Left renal cortex interstitium (tissue), 4 donors: ENCODE measurements around the gene ADAMTS6. TPM values are rescaled to one million over a fixed set of nuclear protein-coding genes. Genes with fewer than 3 reads are reported as not detected.
A peak's percentile ranks its signal among the peaks of the same experiment; 100 is the strongest.
"Not testable (repeated sequence)": the region's sequence is repeated elsewhere in the genome, so short reads cannot be mapped to it uniquely, and the experiment has no call there.

Source experiments
- DNase-seq, 4 donors: peaks; one replicate each; pipeline ENCODE4 v3.0.0-alpha.2; 2013; ENCODE audit warnings: low read depth in 4 of 4, low spot score in 2 of 4, missing footprints in 1 of 4
- polyA plus RNA-seq, 4 donors: library from polyadenylated mRNA; unstranded; fragments of 120-200 nt; gene quantifications; one replicate each; pipeline ENCODE4 v1.2.1, GENCODE V29; 2013; ENCODE audit not compliant: insufficient read length in 4 of 4

ADAMTS6 gene
- polyA plus RNA-seq, result 1 to 10 TPM; 1.8 to 3.5 (median 2.5) TPM

- DNase-seq, result peak; percentile 67 to 85 (median 80)
Measured at GRCh38 chr5:65481635-65482295, at the start of gene ADAMTS6. Gene ADAMTS6 (minus strand): TSS chr5:65481920. CDS start chr5:65473673, 8,247 bp downstream.

GRCh38 chr5:65530904-65531303 is 49.2 kb upstream of the ADAMTS6 start:
- no peak for DNase-seq

GRCh38 chr5:65525726-65526125 is 44.0 kb upstream of the ADAMTS6 start:
- no peak for DNase-seq

- no peak for DNase-seq
Measured at GRCh38 chr5:65512170-65512937, 30.6 kb upstream of the ADAMTS6 start.

GRCh38 chr5:65508978-65509377 is 27.3 kb upstream of the ADAMTS6 start:
- DNase-seq, result no peak

- DNase-seq, result no peak
Measured at GRCh38 chr5:65506961-65507360, 25.2 kb upstream of the ADAMTS6 start.

- DNase-seq, result no peak
Measured at GRCh38 chr5:65489119-65489518, 7.4 kb upstream of the ADAMTS6 start.

GRCh38 chr5:65488038-65488687 is 6.4 kb upstream of the ADAMTS6 start:
- DNase-seq, result not testable (repeated sequence)

GRCh38 chr5:65486803-65487202 is 5.1 kb upstream of the ADAMTS6 start:
- not testable (repeated sequence) for DNase-seq

GRCh38 chr5:65485405-65485804 is 3.7 kb upstream of the ADAMTS6 start:
- no peak for DNase-seq

GRCh38 chr5:65483546-65484346 is 2.0 kb upstream of the ADAMTS6 start:
- DNase-seq, result peak in 3 of 4 donors; percentile 26 to 52 (median 52)

GRCh38 chr5:65482736-65483545 is 1.2 kb upstream of the ADAMTS6 start:
- DNase-seq, result peak; percentile 37 to 75 (median 62)

GRCh38 chr5:65482296-65482735 is 596 bp upstream of the ADAMTS6 start:
- DNase-seq, result peak; percentile 20 to 77 (median 39)

- DNase-seq, result peak in 2 of 4 donors; percentile 10 to 52
Measured at GRCh38 chr5:65481171-65481581, 544 bp downstream of the ADAMTS6 start.

- peak; percentile 39 to 64 (median 60) for DNase-seq
Measured at GRCh38 chr5:65480306-65480865, 1.3 kb downstream of the ADAMTS6 start.

- no peak for DNase-seq
Measured at GRCh38 chr5:65479527-65479926, 2.2 kb downstream of the ADAMTS6 start.

GRCh38 chr5:65478336-65478735 is 3.4 kb downstream of the ADAMTS6 start:
- no peak for DNase-seq

- no peak for DNase-seq
Measured at GRCh38 chr5:65475895-65476294, 5.8 kb downstream of the ADAMTS6 start.

- no peak for DNase-seq
Measured at GRCh38 chr5:65475336-65475735, 6.4 kb downstream of the ADAMTS6 start.
